Thoracic aorta (tissue), 2 donors: ENCODE data around the gene SIRT2. TPM values are rescaled to one million over a fixed set of nuclear protein-coding genes. Genes with fewer than 3 reads are reported as not detected.
"Not testable (repeated sequence)": the region's sequence is repeated elsewhere in the genome, so short reads cannot be mapped to it uniquely, and the experiment has no call there.

Source experiments
- ATAC-seq: fragments of 150-250 bp; one replicate; pipeline ENCODE4 v1.8.0; 2017; ENCODE audit warnings: low read depth; ENCODE audit not compliant: insufficient number of reproducible peaks, low FRiP score
- DNase-seq: peaks from one replicate; pipeline ENCODE4 v3.0.0-alpha.2; 2020; ENCODE audit warnings: low spot score
- H3K27ac ChIP-seq, 2 donors: fragments of 200-600 bp; sonication (generic); 1 replicate in 1 of 2; 2 replicates in 1 of 2; pipeline ENCODE4 v1.5.1; 2016; ENCODE audit warnings: mild to moderate bottlenecking in 2 of 2, moderate library complexity in 2 of 2
- H3K27me3 ChIP-seq: fragments of 200-600 bp; sonication (generic); replicated peaks from 2 replicates; pipeline ENCODE4 v1.6.0; 2016; ENCODE audit warnings: mild to moderate bottlenecking; ENCODE audit not compliant: insufficient read depth
- H3K36me3 ChIP-seq: fragments of 200-600 bp; sonication (generic); one replicate; pipeline ENCODE4 v1.5.1; 2016
- H3K4me1 ChIP-seq, 2 donors: fragments of 200-600 bp; sonication (generic); 1 replicate in 1 of 2; 2 replicates in 1 of 2; pipeline versions ENCODE4 v1.5.1 to v1.6.0; 2016; ENCODE audit warnings: low read depth in 2 of 2, mild to moderate bottlenecking in 1 of 2; ENCODE audit not compliant: control insufficient read depth in 1 of 2
- H3K4me3 ChIP-seq: fragments of 200-600 bp; sonication (generic); 2 replicates; pipeline ENCODE4 v1.5.1; 2016; ENCODE audit warnings: mild to moderate bottlenecking
- H3K9me3 ChIP-seq: fragments of 200-600 bp; sonication (generic); 2 replicates; pipeline ENCODE4 v1.5.1; 2016
- CTCF ChIP-seq: fragments of 200-600 bp; sonication (generic); IDR thresholded peaks from one replicate; pipeline ENCODE4 v1.5.1; 2019; ENCODE audit warnings: antibody characterized with exemption
- total RNA-seq, 2 donors: library from RNA; depleted of rRNA; stranded (reverse); fragments of >200 nt; gene quantifications; one replicate each; pipeline versions ENCODE4 v1.1.0 to v1.2.3, GENCODE V29; 2016

Gene SIRT2
- total RNA-seq, 2 donors from 2014 or later: 42.8 to 68.4 TPM

GRCh38 chr19:38942471-38943181, 43.2 kb upstream of the SIRT2 start:
- H3K4me3 ChIP-seq: no peak overlapping the region
- no peaks in the 10 kb centered on the region for H3K27me3 ChIP-seq
- no peaks in the 10 kb centered on the region for H3K9me3 ChIP-seq
- no peak for TF ChIP-seq CTCF
- no peak for DNase-seq
- no peaks in the 10 kb centered on the region for H3K4me1 ChIP-seq
- no peak overlapping the region for H3K27ac ChIP-seq
- no peak for ATAC-seq
- H3K36me3 ChIP-seq: peaks cover 10% of the 10 kb centered on the region

GRCh38 chr19:38941979-38942378, 42.6 kb upstream of the SIRT2 start:
- H3K4me1 ChIP-seq: no peaks in the 10 kb centered on the region
- H3K9me3 ChIP-seq: no peaks in the 10 kb centered on the region
- no peak for TF ChIP-seq CTCF
- ATAC-seq (no peak), DNase-seq (no peak)
- H3K27me3 ChIP-seq: no peaks in the 10 kb centered on the region
- H3K36me3 ChIP-seq: peaks cover 8% of the 10 kb centered on the region
- no peak overlapping the region for H3K4me3 ChIP-seq
- no peak overlapping the region for H3K27ac ChIP-seq

GRCh38 chr19:38941466-38941865, 42.0 kb upstream of the SIRT2 start:
- not testable (repeated sequence) for H3K36me3 ChIP-seq, H3K27ac ChIP-seq, H3K4me3 ChIP-seq, H3K4me1 ChIP-seq, H3K9me3 ChIP-seq, H3K27me3 ChIP-seq, DNase-seq, ATAC-seq

GRCh38 chr19:38939957-38940356, 40.5 kb upstream of the SIRT2 start:
- no peak for TF ChIP-seq CTCF

GRCh38 chr19:38933544-38933943, 34.1 kb upstream of the SIRT2 start:
- H3K27me3 ChIP-seq: no peaks in the 10 kb centered on the region
- H3K4me1 ChIP-seq: peaks cover 8 to 15% of the 10 kb centered on the region in 2 donors
- ATAC-seq: no peak
- no peak overlapping the region for H3K4me3 ChIP-seq
- DNase-seq: no peak
- TF ChIP-seq CTCF: no peak
- H3K36me3 ChIP-seq: peaks cover 8% of the 10 kb centered on the region
- H3K27ac ChIP-seq: no peak overlapping the region
- H3K9me3 ChIP-seq: no peaks in the 10 kb centered on the region

More at GRCh38 chr19:38939957-38940356, 40.5 kb upstream of the SIRT2 start:
- H3K27ac ChIP-seq: no peak overlapping the region
- no peak for DNase-seq
- H3K36me3 ChIP-seq: no peaks in the 10 kb centered on the region
- H3K9me3 ChIP-seq: no peaks in the 10 kb centered on the region
- no peaks in the 10 kb centered on the region for H3K4me1 ChIP-seq
- H3K4me3 ChIP-seq: no peak overlapping the region
- no peaks in the 10 kb centered on the region for H3K27me3 ChIP-seq
- no peak for ATAC-seq
